SU-DHL-6 (cell line): ENCODE data around the gene SLN.

ENCODE experiments used
- CTCF ChIP-seq: fragments of 200-600 bp; sonication (generic); IDR thresholded peaks from one replicate; pipeline ENCODE4 v1.5.1; 2017; ENCODE audit warnings: antibody characterized with exemption, mild to moderate bottlenecking, low read length, moderate library complexity; ENCODE audit not compliant: insufficient read depth, poor library complexity, severe bottlenecking
- EZH2phosphoT487 ChIP-seq: fragments of 200-600 bp; sonication (generic), shearing (Covaris generic); conservative IDR thresholded peaks from 2 replicates; pipeline ENCODE4 v1.6.1; 2018; ENCODE audit warnings: mild to moderate bottlenecking, antibody characterized with exemption, low read length, moderate library complexity, mixed read lengths

GRCh38 chr11:107702723-107703122, 9.1 kb downstream of the SLN start:
- TF ChIP-seq CTCF (no peak), EZH2phosphoT487 (no peak)
